Ascending aorta (tissue), 2 donors: Measurements from ENCODE around the gene MAP6. TPM values are rescaled to one million over a fixed set of nuclear protein-coding genes. Genes with fewer than 3 reads are reported as not detected.

Source experiments
- DNase-seq, 2 donors: peaks; one replicate each; pipeline ENCODE4 v3.0.0-alpha.2; 2019; ENCODE audit warnings: low spot score in 2 of 2
- H3K27ac ChIP-seq, 2 donors: fragments of 200-600 bp; sonication (generic); one replicate each; pipeline ENCODE4 v1.5.1; 2016 to 2017; ENCODE audit warnings: mild to moderate bottlenecking in 1 of 2
- H3K27me3 ChIP-seq: fragments of 200-600 bp; sonication (generic); one replicate; pipeline ENCODE4 v1.5.1; 2017
- H3K36me3 ChIP-seq, 2 donors: fragments of 200-600 bp; sonication (generic); one replicate each; pipeline ENCODE4 v1.5.1; 2016
- H3K4me1 ChIP-seq, 2 donors: fragments of 200-600 bp; sonication (generic); one replicate each; pipeline ENCODE4 v1.5.1; 2016 to 2017; ENCODE audit warnings: mild to moderate bottlenecking in 1 of 2
- H3K4me3 ChIP-seq, 2 donors: fragments of 200-600 bp; sonication (generic); one replicate each; pipeline ENCODE4 v1.5.1; 2016 to 2017; ENCODE audit warnings: mild to moderate bottlenecking in 1 of 2
- H3K9me3 ChIP-seq, 2 donors: fragments of 200-600 bp; sonication (generic); one replicate each; pipeline ENCODE4 v1.5.1; 2016
- intact Hi-C: fragments of 100-400 bp; cut with DNase I; formaldehyde crosslinking; loops from one replicate; pipeline ENCODE4 v1.15.1; 2023
- total RNA-seq: library from RNA; depleted of rRNA; stranded (reverse); fragments of >200 nt; gene quantifications from one replicate; pipeline ENCODE4 v1.1.0, GENCODE V29; 2016
- TF ChIP-seq, protein P1 (sequence below), 3 experiments: fragments of 200-600 bp in 2 of 3; fragments of 450-650 bp in 1 of 3; sonication (generic) in 2 of 3; IDR thresholded peaks; one replicate each; pipeline ENCODE4 v1.5.1; 2016 to 2019; ENCODE audit warnings: antibody characterized with exemption in 3 of 3, mild to moderate bottlenecking in 1 of 3, moderate library complexity in 1 of 3

Gene MAP6
- total RNA-seq, 1 donor from 2014 or later, result 15.8 TPM

DNA sequence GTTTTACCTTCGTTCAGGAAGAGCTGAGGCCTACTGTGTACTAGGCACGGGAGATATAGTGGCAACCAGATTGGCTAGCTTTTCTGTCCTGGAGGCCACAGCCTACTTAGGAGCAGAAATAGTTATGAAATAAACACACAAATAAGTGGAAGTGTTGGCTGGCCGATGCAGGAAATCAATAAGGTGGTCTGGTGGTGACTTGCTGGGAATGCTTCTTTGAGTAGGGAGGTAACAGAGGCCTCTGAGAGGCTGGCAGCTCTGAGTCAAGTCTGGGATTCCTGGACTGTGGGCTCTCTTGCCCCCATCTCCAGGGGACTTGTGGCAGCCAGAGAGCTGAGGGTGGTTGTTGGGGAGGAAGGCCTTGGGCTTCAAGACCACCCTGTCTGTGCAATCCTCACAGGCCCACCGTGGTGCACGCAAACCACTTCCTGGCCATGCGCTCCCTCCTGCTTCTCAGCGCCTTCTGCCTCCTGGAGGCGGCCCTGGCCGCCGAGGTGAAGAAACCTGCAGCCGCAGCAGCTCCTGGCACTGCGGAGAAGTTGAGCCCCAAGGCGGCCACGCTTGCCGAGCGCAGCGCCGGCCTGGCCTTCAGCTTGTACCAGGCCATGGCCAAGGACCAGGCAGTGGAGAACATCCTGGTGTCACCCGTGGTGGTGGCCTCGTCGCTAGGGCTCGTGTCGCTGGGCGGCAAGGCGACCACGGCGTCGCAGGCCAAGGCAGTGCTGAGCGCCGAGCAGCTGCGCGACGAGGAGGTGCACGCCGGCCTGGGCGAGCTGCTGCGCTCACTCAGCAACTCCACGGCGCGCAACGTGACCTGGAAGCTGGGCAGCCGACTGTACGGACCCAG is 102.7 kb downstream of the MAP6 start:
- Histone ChIP-seq H3K36me3 (peaks cover 54 to 61% of the 10 kb centered on the region in 2 donors), H3K27me3 (no peaks in the 10 kb centered on the region), H3K27ac (peak overlapping the region; percentile 99 to 100), H3K4me1 (peaks cover 17 to 58% of the 10 kb centered on the region in 2 donors), H3K4me3 (peak overlapping the region; percentile 80 to 93), H3K9me3 (no peaks in the 10 kb centered on the region)
- TF ChIP-seq, protein P1, sequence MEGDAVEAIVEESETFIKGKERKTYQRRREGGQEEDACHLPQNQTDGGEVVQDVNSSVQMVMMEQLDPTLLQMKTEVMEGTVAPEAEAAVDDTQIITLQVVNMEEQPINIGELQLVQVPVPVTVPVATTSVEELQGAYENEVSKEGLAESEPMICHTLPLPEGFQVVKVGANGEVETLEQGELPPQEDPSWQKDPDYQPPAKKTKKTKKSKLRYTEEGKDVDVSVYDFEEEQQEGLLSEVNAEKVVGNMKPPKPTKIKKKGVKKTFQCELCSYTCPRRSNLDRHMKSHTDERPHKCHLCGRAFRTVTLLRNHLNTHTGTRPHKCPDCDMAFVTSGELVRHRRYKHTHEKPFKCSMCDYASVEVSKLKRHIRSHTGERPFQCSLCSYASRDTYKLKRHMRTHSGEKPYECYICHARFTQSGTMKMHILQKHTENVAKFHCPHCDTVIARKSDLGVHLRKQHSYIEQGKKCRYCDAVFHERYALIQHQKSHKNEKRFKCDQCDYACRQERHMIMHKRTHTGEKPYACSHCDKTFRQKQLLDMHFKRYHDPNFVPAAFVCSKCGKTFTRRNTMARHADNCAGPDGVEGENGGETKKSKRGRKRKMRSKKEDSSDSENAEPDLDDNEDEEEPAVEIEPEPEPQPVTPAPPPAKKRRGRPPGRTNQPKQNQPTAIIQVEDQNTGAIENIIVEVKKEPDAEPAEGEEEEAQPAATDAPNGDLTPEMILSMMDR (IDR thresholded peaks at IDR 0.05), result no peak
- intact Hi-C loops, result no loop called here
- no peak for DNase-seq

DNA sequence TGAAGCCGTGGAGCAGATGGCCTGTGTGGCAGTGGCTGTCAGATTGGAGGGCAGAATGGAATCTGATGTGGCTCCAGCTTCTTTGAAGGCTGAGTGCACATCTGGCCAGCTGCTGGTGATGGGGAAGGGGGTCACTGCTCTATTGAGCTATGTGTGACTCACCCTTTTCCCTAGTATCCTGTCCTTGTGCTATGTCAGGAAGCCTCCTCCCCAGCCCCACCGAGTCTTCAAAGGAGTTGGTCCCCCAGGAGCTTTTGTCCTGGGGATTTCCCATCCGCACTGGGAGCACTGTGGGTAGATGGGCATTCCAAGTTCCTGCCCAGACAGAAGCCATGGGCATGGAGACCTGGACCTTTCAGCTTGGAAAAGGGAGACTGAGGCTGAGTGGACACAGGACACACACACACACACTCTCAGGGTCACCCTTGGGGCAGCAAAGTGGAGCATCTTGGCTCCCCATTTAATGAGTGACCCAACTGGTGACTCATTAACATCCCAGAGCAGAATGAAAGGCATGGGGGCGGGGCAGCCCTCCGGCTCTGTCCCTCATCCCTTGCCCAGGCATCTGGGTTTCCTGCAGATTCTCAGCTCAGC is 103.5 kb downstream of the MAP6 start:
- H3K27me3 ChIP-seq, result no peaks in the 10 kb centered on the region
- TF ChIP-seq, protein P1 (IDR thresholded peaks at IDR 0.05), result no peak
- H3K4me3 ChIP-seq, result peak overlapping the region; percentile 80 to 93
- DNase-seq, result no peak
- H3K36me3 ChIP-seq, result peaks cover 46 to 53% of the 10 kb centered on the region in 2 donors
- H3K4me1 ChIP-seq, result peaks cover 19 to 64% of the 10 kb centered on the region in 2 donors
- H3K9me3 ChIP-seq, result no peaks in the 10 kb centered on the region
- peak overlapping the region; percentile 99 to 100 for H3K27ac ChIP-seq
- intact Hi-C loops, result no loop called here

DNA sequence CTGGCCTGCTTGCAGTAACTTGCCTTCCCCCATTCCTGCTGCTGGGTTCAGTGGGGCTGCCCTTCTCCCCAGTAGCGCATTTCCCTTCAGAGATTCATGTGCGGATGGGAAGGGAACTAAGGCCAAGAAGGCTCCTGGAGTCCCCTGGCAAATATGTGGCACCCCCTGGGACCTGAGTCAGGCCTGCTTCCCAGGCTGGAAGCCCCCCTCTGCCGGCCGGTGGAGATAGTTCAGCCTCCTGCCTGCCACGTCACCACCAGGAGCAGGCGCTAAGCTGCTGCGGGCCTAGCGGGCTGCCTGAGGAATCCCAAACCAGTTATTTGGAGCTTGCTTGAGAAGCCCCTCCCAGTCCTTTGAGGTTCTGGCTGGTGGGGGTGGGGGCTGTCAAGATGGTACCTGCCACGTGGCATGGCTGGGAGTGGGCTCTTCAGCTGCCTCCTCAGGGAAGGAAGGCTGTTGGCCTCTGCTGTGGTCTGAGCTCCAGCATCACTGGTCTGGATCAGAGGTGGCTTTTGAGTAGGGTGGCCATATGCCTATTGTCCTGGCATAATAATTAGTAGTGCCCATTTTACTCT is 104.8 kb downstream of the MAP6 start:
- no peaks in the 10 kb centered on the region for H3K27me3 ChIP-seq
- intact Hi-C loops, result loop anchor here (1.0 kb wide), 1 partner anchor 17 kb away; no protein-coding TSS in a partner anchor
- TF ChIP-seq, protein P1 (IDR thresholded peaks at IDR 0.05), result peak; percentile 71 to 77 (median 72)
- H3K4me3 ChIP-seq, result peak overlapping the region; percentile 80 to 93
- H3K36me3 ChIP-seq, result peaks cover 33 to 40% of the 10 kb centered on the region in 2 donors
- peak overlapping the region; percentile 99 to 100 for H3K27ac ChIP-seq
- peak; percentile 57 to 92 for DNase-seq
- H3K4me1 ChIP-seq, result peaks cover 23 to 73% of the 10 kb centered on the region in 2 donors
- no peaks in the 10 kb centered on the region for H3K9me3 ChIP-seq

DNA sequence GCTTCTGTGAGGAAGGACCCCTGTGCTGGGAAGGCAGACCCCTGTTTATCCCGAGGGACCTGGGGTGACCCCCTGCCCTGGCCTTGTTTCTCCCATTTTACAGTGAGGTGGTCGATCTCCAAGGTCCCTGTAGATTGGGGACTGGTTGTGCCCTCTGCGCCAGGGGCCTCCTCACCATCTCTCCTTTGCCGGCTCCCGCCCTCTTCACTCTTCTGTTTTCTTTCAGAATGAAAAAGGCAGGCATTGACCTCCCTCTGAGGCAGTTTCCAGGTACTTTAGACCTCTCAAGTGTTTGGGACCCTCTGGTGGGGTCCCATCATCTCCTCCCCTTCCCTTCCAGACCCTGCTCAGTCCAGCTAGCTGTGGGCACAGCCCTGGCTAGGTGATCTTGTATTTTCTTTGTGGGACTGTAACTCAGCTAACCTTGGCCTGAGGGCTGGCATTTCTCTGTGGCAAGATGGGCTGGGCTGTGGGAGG is 105.3 kb downstream of the MAP6 start:
- H3K4me1 ChIP-seq, result peaks cover 26 to 73% of the 10 kb centered on the region in 2 donors
- intact Hi-C loops, result no loop called here

More for the DNA sequence above, 105.3 kb downstream of the MAP6 start:
- Histone ChIP-seq H3K36me3 (peaks cover 28 to 35% of the 10 kb centered on the region in 2 donors), H3K27ac (peak overlapping the region; percentile 99 to 100), H3K27me3 (no peaks in the 10 kb centered on the region), H3K4me3 (peak overlapping the region; percentile 80 to 93), H3K9me3 (no peaks in the 10 kb centered on the region)
- no peak for DNase-seq
- TF ChIP-seq, protein P1 (IDR thresholded peaks at IDR 0.05), result no peak
